DMS53 (cell line): Measurements from ENCODE around the gene GPR141.
A peak's percentile ranks its signal among the peaks of the same experiment; 100 is the strongest.
"Not testable (repeated sequence)": the region's sequence is repeated elsewhere in the genome, so short reads cannot be mapped to it uniquely, and the experiment has no call there.

Experiments used
- DNase-seq: peaks from one replicate; lab custom pipeline; 2025; lab: John Stamatoyannopoulos, UW

GPR141 gene

DNA sequence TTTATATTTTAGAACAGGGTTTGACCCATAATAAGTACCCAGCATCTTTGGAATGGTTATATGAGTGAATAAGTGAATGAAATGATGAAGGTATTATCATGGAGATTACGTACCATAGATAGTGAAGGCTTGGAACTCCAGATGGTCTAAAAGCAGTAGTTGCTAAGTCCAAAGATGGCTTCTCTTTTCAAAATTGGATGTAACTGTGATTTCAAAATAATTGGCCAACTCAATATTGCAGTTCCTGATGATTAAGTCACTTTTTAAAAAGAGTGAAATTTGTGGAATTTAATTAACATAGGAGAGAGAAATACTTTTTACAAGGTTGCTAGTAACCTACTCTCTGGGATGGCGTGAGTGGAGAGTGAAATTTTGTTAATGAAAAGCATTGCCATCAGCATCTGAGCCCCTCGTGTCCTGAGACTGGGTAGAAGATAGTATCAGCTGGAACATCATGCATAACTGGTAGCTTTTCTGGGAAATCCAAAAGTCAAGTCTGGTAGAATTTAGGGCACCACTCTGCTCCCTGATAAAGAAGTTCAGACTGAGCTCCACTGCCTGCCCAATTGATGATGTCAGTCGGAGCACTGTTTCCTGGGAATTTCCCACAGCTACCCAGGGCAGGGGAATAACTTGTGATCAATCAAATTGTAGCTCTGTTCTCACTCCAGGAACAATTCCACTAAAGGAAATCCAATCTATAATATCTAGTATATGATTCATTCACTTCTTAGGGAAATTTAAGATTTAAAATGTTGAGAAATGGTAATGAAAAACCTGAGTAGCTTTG lies 3.2 kb downstream of the GPR141 start:
- no peak for DNase-seq

DNA sequence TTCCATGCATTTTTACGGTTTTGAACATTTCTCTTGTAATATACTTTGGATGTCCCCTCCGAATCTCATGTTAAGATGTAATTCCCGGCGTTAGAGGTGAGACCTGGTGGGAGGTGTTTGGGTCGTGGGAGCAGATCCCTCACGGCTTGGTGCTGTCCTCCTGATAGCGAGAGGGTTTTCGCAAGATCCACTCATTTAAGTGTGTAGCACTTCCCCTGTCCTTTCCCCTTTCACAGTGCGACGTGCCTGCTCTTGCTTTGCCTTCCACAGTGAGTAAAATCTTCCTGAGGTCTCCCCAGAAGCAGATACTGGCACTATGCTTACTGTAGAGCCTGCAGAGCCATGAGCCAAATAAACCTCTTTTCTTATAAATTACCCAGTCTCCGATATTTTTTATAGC lies 6.6 kb downstream of the GPR141 start:
- no peak for DNase-seq

DNA sequence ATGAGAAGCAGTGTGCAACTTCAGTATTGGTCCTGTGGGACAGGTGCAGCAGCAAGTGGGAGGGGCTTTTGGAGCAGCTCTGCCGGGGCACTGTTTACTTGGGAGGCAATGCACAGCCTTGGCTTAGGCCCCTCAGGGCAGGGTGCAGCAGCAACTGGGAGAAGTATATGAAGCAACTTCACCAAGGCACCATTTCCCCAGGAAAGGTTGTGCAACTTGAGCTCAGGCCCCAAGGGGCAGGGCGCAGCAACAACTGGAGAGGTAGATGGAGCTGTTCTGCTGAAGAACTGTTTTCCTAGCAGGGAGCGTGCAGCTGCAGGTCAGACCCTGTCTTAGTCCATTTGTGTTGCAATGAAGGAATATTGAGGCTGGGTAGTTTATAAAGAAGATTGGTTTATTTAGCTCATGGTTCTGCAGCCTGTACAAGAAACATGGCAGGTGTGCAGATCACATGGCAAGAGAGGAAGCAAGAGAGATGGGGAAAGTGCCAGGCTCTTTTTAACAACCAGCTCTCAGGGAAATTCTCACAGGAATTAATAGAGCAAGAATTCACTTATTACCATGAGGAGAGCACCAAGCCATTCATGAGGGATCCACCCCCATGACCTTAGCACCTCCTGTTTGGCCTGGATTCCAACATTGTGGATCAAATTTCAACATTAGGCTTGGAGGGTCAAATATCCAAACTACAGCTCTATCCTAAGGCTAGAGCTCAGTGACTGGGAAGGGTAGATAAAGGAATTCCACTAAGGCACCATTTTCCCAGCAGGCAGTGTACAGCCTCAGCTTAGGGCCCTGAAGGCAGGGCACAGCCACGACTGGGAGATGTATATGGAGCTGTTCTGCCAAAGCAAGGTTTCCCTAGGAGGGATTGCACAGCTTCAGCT lies 10.9 kb downstream of the GPR141 start:
- DNase-seq, result no peak

DNA sequence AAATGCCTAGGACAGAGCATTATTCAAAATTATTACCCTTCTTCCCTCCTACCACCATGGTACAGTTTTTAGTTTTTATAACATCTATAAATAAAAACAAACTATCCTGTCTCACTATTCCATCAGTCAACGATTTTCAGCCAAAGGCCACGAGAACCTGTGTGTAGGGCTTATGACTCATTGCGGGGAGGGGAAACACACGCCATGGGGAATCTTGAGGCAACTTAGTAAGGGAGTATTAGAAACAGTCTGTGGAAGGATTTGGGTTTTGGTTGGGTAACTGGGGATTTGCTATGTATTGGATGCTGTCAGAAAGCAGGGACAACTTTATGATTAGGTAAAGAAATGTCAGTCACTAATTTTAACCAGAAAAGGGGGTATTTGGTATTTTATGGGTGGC lies 14.7 kb downstream of the GPR141 start:
- DNase-seq, result no peak

DNA sequence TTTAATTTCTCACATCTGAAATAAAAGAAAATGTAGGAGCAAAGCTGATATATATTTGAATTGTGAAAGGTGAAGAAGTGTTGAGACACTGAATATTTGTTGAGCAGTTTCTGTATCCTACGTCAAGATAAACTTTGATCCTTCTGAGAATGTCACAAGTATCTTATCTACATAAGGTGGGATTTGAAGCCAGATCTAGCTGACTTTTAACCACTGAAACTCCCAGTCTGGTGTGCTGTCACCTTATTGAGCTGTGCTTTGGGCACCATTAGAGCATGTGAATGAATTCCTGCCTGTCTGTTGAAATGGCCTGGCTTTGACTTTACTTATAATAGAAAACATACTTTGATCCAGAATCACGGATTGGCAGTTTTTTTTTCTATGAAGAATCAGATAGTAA lies 15.2 kb downstream of the GPR141 start:
- DNase-seq, result no peak

DNA sequence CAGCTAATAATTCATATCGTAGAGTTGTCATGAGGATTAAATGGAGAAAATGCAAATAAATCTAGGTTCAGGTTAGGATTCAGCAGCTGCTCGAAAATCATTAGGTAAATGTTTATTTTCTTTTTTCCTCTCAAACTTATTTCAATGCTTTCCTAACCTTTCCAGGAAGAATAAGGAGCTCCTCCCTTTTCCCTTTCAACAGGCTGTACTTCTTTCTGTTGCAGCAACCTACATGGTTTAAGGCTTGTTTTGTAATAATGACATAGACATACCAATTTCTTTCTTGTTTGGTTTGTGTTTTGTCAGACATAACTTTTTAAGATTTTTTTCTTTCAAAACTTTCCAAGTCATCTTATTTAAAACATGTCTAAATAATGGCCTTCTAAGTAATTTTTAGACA lies 18.2 kb downstream of the GPR141 start:
- no peak for DNase-seq

DNA sequence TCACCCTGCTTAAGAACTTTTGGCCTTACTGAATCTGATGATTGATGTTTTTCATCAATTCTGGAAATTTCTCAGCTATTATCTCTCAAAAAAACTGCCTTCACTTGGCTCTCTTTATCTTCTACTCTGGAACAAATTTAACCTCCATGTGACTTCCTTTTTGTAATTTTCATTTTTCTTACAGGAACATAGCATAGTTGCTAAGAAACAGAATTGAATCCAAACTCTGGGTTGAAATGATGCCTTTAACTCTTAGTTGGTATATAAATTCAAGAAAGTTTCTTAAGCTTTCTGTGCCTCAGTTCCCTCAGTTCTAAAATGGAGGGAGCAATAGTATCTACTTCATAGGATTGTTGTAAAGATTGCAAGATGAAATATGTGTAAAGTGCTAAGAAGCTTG lies 19.8 kb downstream of the GPR141 start:
- no peak for DNase-seq

DNA sequence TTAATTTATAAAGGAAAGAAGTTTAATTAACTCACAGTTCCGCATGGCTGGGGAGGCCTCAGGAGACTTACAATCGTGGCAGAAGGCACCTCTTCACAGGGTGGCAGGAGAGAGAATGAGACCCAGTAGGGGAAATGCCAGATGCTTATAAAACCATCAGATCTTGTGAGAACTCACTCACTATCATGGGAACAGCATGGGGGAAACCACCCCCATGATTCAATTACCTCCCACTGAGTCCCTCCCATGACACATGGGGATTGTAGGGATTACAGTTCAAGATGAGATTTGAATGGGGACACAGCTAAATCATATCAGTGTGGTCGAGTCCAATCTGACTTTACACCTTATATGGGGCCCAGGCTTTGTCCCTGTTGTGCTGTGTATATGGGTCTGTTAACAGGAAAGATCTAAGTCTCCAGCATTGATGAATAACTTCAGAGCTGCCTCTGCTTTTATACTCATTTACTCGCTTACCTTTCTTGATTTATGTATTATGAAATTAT lies 20.8 kb downstream of the GPR141 start:
- DNase-seq, result not testable (repeated sequence)

DNA sequence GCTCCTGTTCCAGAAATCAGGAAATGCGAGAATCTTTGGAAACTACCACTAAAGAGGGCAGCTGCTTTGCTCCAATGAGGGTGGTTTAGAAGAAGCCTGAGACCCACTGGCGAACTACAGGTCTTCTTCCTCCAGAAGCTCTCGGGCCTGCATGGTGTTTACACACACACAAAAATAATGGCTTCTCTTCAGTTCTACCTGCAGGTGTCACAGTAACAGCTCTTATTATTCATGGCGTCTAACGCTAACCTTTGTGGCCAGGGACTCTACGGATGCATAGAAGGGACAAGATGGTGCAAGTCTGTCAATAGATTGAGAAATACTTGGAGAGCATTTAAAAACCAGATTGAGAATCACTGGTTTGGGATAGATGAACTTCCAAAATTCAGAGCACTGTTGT lies 22.4 kb downstream of the GPR141 start:
- DNase-seq, result no peak

DNA sequence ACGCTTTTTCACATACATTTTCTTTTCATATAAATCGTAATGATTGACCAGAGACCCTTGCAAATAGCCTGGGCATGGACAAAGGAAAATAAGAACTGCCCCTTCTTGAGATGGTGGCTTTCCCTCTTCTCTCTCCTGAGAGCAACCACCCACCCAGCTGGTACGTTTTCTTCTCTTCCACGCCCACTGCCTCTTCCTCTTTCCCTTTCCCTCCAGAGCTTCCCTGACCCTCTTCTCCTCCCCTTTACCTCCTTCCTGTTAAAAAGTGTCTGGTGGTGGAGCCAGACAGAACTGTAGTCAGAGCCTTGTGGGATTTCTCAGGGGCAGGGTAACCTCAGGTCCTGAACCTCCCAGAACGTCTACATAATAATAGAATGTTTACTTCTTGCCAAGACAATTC lies 23.2 kb downstream of the GPR141 start:
- DNase-seq, result no peak

DNA sequence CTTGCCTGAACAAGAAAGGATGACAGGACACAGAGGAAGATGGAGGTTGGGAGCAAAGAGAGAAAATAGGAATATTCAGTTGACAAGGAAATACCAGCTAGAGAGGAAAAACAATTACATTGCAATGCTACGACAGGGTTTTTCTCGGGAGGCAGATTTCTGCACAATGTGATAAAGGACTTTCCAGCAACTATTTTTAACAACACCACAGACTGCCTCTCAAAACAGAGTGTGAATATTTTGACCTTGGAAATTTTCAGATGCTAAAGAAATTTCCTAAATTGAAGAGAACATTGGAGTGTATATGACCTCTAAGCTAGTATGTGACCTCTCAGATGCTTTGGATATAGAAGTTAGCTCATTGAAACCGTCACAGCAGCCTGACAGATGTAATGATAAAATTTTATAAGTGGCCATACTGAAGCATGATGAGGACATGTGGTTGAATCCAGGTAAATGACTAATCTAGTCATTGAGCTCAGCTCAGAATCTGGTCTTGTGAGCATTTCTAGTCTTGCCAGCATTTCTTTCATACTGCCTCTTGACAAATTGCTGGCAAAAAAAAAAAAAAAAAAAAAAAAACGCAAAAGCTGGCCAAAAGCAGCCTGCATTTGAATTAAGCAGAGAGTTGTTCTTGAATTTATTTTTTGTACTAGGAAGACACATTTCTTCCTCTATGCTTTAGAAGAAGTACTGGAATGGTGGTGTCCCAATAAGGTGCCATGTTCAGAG lies 24.4 kb downstream of the GPR141 start:
- no peak for DNase-seq

DNA sequence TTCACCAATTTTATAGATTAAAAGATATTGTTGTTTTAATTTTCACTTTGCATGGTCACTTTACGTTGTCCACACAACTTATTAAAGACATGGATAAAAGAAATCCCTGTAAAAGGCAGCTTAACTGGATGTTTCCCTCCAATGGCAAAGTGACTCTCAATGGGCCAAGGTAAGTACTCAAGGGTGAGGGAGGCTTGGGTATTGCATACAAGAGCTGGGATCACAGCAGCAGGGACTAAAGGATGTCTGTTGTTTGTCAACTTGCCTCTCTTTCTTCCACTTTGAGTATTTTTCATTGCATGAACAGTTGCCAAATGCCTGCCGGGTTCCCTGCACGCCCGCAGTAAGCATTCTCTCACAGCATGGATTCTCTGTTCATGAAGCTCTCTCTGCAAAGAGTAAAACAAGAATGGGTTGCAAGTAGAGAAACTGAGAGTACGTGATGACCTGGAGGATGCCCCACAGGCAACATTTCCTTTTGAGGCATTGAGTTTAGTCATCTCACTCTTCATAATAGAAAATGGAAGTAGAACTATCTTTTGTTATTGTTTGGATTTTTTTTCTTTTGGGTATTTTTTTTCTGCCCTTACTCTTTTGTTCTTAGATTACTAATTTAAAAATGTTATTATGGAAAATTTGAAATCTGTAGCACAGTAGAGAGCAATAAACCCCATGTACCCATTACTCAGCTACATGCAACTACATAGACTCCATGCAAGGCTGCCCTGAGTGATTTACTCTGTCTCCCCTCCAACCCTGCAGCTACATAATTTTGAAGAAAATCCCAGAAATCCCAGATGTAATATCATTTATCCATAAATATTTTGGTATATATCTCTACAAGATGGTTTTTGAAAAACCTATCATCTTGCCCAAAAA lies 26.3 kb downstream of the GPR141 start:
- no peak for DNase-seq

DNA sequence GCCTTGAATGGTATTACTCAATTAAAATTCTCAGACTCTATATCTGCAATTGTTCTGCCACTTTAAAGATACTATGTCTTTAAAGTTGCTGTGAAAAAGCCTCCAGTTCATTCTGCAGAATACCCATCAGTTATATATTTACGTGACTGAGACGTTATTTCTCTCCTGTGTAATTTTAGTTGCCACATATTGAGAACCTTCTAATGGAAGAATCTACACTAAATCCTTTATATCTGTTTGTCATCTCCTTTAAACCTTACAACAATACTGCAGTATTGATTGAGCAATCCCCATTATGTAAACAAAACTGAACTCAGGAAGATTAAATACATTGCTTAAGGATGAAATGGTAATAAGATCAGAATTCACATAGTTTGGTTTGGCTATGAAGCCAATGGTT lies 30.0 kb downstream of the GPR141 start:
- DNase-seq, result no peak

DNA sequence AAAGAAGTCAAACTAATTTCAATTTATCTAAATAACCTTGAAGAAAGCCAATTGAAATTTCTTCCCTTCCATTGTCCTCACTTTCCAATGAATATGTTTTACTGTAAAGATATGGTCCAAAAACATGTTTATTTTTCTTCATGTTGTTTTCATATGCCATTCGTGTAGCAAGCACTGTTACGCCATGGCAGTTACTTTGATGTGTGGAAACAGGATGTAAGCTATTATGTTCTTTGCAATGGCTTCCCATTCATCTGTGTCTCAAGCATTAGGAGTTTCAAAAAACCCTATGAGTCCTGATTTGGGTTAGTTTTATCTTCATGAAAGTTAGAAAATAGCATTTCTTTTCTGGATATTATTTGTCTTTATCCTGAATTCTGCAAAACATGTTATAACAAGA lies 31.0 kb downstream of the GPR141 start:
- DNase-seq, result peak; percentile 21

DNA sequence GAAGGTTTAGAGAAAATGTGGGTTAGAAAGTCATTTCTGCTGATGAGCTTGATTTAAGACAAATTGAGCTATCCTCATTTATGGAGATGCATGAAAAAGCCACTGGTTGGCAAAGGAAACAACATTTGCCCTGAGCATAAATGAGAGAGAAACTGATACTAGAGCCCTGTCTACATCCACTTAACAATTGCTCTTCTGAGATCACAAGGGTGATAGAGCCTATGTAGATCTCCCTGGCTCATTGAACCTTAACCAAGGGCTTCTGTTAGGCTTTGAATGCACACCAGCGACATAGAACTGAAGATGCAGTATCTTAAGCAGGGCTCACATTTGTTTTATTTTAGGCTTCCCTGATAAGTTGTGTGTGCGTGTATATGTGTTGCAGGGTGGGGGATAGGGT lies 35.0 kb downstream of the GPR141 start:
- DNase-seq, result no peak

DNA sequence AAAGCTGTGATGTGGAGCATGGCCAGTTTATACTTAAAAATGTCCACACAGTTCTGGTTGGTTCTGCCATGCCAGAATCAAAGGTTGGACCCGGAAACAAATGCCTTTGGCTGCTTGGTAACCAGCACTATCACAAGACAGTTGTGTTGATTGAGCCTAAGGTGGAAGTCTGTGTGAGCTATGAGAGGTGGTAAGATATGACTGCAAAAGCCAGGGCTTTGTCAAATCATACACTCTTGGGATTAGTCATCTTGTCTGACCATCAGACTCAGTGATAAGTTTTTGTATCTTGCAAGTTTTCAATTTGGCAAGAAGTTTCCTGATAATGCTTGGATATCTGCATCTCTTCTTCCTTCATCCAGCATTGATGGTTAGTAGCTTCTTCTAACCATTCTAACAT lies 35.5 kb downstream of the GPR141 start:
- no peak for DNase-seq

DNA sequence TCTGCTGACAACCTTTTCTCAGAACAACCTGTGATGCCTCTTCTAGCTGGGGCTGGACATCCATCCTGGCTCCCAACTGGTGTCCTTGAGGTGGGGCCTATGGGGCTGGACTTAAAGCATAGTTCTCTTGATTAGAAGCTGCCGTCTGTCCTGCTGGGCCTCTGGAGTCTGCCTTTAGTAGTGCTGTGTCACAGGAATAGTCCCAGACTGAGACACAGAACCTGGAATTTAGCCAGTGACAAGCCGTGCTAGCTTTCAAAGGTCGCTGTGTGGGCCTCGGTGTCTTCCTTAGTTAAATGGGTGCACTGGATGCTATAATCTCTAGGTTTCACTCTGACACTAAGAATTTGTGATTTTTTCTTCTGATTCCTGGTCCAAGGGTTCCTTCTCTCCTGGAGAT lies 41.2 kb downstream of the GPR141 start:
- no peak for DNase-seq

DNA sequence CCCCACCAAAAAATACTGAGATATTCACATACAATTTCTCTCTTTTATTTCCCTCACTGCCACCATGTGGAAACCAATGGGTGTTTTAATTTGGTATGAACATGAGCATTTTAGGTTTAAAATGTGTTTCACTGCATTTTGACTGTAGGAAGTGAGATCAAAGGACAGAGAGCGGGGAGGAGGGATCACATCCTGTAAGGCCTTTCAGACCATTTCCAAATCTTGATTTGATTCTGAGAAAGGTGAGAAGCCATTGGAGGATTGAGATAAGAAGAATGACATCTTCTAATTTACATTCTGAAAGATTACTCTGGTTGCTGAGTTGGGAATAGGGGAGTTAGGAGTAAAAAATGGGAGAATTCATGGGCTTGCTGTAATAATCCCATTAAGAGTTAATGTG lies 42.5 kb downstream of the GPR141 start:
- no peak for DNase-seq

DNA sequence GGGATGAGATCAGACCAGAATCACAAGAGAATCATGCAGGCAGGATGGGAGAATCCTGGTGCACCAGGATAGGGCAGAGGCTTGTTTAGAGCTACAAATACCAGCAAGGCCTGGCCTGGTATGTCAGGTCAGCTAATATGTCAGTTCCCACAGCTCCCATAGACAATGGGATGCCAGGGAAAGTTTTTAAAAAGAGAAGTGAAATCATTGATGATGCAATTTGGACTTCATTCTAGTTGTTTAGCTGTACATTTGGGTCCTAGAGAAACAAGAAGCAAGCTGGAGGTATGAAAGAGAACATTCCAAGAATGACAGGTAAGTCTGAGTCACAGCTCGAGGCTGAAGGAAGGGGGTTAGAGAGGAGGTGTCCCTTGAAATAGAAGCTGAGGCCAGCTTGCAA lies 45.2 kb downstream of the GPR141 start:
- DNase-seq, result no peak

DNA sequence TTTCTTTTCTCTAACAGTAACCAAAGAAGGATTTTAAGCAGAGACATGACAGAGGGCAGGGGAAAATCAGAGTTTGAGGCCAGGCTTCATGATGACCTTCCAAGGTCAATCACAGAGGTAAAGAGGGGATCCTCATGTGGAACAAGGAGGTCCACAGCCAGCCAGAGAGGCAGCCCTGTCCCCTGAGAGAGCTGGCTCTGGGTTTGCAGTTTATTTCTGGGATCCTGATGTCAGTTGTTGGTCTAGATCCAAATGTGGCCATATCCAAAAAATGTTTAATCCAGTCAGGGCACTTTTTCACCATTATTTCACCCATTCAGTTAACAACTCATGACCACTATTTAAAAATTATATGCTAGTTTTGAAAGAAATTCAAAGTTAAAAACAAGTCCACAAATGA lies 45.6 kb downstream of the GPR141 start:
- DNase-seq, result no peak

DNA sequence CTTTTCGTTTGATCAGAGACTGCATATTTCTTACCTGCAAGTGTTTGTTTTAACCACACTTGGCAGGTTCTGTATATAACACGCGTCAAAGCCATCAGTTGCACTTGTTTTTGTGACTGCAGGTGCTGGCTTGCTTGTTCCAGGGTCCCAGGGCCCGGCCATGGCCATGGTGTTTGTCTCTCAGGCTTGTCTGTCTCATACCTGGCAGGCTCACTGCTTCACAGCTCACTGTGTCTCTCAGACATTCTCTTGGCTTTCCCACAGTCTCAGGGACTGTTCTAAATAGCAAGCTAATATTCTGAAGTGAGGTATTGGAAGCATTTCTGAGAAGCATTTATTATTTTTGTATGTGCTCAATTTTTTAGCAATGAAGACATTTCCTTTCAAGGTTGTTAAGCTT lies 46.9 kb downstream of the GPR141 start:
- no peak for DNase-seq

DNA sequence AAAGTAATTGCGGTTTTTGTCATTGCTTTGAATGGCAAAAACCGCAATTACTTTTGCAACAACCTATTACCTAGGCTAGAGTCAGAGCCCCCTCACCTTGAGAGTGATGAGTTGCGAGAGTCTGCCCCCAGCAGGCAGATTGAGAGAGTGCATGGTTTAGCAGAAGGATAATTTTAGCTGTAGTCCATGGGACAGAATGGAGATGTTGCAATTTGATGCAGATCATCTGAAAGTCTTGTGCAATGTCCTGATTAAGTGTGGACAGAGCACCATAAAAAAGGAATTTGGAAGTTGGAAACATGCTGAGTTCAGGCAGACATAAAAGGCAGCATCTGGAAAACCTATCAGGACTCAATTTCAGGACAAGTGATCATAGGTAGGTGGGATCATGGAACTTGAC lies 48.7 kb downstream of the GPR141 start:
- DNase-seq, result peak; percentile 78
